ENCODE results near the gene BSN. TPM values are rescaled to one million over a fixed set of nuclear protein-coding genes. Genes with fewer than 3 reads are reported as not detected.
A peak's percentile ranks its signal among the peaks of the same experiment; 100 is the strongest.
"Not testable (repeated sequence)": the region's sequence is repeated elsewhere in the genome, so short reads cannot be mapped to it uniquely, and the experiment has no call there.

BSN gene
- total and polyA plus RNA-seq, 2 experiments from 2014 or later = under 0.01 to 0.03 TPM

DNA sequence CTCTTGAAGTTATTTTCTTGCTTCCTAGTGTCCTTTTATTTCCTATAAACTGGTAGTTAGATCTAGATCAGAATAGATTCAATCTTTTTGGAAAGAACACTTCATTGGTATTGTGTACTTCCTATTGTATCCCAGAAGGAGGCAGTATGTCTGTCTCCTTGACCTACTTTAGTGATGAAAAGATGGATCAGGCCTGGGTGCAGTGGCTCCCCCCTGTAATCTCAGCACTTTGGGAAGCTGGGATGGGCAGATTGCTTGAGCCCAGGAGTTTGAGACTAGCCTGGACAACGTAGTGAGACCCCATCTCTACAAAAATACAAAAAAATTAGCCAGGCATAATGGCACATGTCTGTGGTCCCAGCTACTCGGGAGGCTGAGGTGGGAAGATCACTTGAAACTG is 12.0 kb downstream of the BSN start:
- Histone ChIP-seq H3K4me1 (ENCODE audit: insufficient read depth) (no peaks in the 10 kb centered on the region), H3F3A (ENCODE audit: insufficient read depth) (no peaks in the 10 kb centered on the region), H3K27ac (no peak overlapping the region), H3K36me3 (ENCODE audit: low read depth) (no peaks in the 10 kb centered on the region), H3K9me3 (ENCODE audit: low read depth) (no peaks in the 10 kb centered on the region), H3K4me3 (no peak overlapping the region), H3K27me3 (replicated peaks; ENCODE audit: insufficient read depth) (peaks cover 19% of the 10 kb centered on the region), H2AFZ (no peak overlapping the region), H3K79me2 (ENCODE audit: insufficient read depth) (no peaks in the 10 kb centered on the region), H3K9ac (no peak overlapping the region), H3K4me2 (ENCODE audit: unreplicated experiment) (no peak overlapping the region), H3K9me2 (ENCODE audit: insufficient read depth) (no peaks in the 10 kb centered on the region), H4K20me1 (ENCODE audit: insufficient read depth) (no peaks in the 10 kb centered on the region)
- TF ChIP-seq EZH2 (IDR thresholded peaks at IDR 0.05; ENCODE audit: insufficient read depth, poor library complexity, severe bottlenecking) = no peak
- no peak for TF ChIP-seq EZH2phosphoT487 (IDR thresholded peaks at IDR 0.05; ENCODE audit: insufficient read depth, low read depth)
- in situ Hi-C loops (cut with MboI) = no loop called here
- WGBS, 2 experiments (ENCODE audit: low coverage in 1 of 2, low lambda C conversion rate in 2 of 2, missing lambda C conversion rate in 2 of 2) = 42 to 44% methylated on average over 2 of the region's 2 CpGs
- DNase-seq = peak; percentile 39

DNA sequence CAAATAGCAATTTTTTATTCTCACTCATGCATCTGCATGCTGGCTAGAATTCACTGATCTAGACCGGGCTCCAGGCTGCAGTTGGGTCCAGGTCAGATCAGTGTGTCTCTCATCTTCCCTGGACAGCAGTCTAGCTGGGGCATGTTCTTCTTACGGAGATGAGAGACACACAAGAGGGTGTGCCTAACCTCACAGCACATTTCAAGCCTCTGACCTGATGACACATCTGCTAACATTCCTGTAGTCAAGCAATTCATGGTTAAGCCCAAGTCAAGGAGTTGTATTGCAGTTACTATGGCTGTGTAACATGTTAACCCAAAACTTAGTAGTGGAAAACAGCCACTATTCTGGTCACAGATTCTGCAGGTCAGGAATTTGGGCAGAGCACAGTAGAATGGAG is 13.1 kb downstream of the BSN start:
- no peaks in the 10 kb centered on the region for H3K36me3 ChIP-seq (ENCODE audit: low read depth)
- H3K9me2 ChIP-seq (ENCODE audit: insufficient read depth) = no peaks in the 10 kb centered on the region
- H3K4me2 ChIP-seq (ENCODE audit: unreplicated experiment) = no peak overlapping the region
- H3K9me3 ChIP-seq (ENCODE audit: low read depth) = no peaks in the 10 kb centered on the region
- H3K27ac ChIP-seq = no peak overlapping the region
- no peaks in the 10 kb centered on the region for H3K4me1 ChIP-seq (ENCODE audit: insufficient read depth)
- peak; percentile 7 for DNase-seq
- no peak overlapping the region for H2AFZ ChIP-seq
- H3K4me3 ChIP-seq = no peak overlapping the region
- in situ Hi-C loops (cut with MboI) = no loop called here
- no peaks in the 10 kb centered on the region for H3K79me2 ChIP-seq (ENCODE audit: insufficient read depth)
- H4K20me1 ChIP-seq (ENCODE audit: insufficient read depth) = no peaks in the 10 kb centered on the region
- H3K27me3 ChIP-seq (replicated peaks; ENCODE audit: insufficient read depth) = peaks cover 10% of the 10 kb centered on the region
- no peak overlapping the region for H3K9ac ChIP-seq
- TF ChIP-seq EZH2phosphoT487 (IDR thresholded peaks at IDR 0.05; ENCODE audit: insufficient read depth, low read depth) (no peak), EZH2 (IDR thresholded peaks at IDR 0.05; ENCODE audit: insufficient read depth, poor library complexity, severe bottlenecking) (no peak)
- H3F3A ChIP-seq (ENCODE audit: insufficient read depth) = no peaks in the 10 kb centered on the region
- 20 to 30% methylated on average over 2 of the region's 2 CpGs for WGBS, 2 experiments (ENCODE audit: low coverage in 1 of 2, low lambda C conversion rate in 2 of 2, missing lambda C conversion rate in 2 of 2)

DNA sequence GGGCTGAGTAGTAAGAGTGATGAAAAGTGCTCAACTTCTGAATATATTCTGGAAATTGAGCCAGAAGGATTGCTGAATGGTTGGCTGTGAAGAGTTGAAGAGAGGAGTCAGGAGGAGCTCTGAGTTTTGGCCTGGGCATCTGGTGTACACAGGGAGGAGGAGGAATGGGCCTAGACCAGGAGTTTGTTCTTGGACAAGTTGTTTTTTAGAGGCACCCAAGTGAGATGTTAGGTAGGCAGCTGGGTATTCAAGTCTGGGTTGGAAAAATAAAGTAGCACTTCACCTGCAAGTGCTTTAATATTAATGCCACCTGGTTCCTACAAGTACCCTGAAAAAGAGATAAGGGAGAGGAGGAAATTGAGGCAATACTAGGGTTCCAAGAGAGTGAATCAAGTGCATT is 14.7 kb downstream of the BSN start:
- H3K9me2 ChIP-seq (ENCODE audit: insufficient read depth) = no peaks in the 10 kb centered on the region
- in situ Hi-C loops (cut with MboI) = no loop called here
- H3K79me2 ChIP-seq (ENCODE audit: insufficient read depth) = no peaks in the 10 kb centered on the region
- H3K9ac ChIP-seq = no peak overlapping the region
- H3K27me3 ChIP-seq (replicated peaks; ENCODE audit: insufficient read depth) = no peaks in the 10 kb centered on the region; the same call in 1 of the 2 replicates
- no peak overlapping the region for H2AFZ ChIP-seq
- no peaks in the 10 kb centered on the region for H3K9me3 ChIP-seq (ENCODE audit: low read depth)
- H3K27ac ChIP-seq = no peak overlapping the region
- H4K20me1 ChIP-seq (ENCODE audit: insufficient read depth) = no peaks in the 10 kb centered on the region
- H3F3A ChIP-seq (ENCODE audit: insufficient read depth) = no peaks in the 10 kb centered on the region
- H3K4me3 ChIP-seq = no peak overlapping the region
- no peak for DNase-seq
- H3K4me2 ChIP-seq (ENCODE audit: unreplicated experiment) = no peak overlapping the region
- TF ChIP-seq EZH2 (IDR thresholded peaks at IDR 0.05; ENCODE audit: insufficient read depth, poor library complexity, severe bottlenecking) = no peak
- no peaks in the 10 kb centered on the region for H3K36me3 ChIP-seq (ENCODE audit: low read depth)
- no peaks in the 10 kb centered on the region for H3K4me1 ChIP-seq (ENCODE audit: insufficient read depth)

DNA sequence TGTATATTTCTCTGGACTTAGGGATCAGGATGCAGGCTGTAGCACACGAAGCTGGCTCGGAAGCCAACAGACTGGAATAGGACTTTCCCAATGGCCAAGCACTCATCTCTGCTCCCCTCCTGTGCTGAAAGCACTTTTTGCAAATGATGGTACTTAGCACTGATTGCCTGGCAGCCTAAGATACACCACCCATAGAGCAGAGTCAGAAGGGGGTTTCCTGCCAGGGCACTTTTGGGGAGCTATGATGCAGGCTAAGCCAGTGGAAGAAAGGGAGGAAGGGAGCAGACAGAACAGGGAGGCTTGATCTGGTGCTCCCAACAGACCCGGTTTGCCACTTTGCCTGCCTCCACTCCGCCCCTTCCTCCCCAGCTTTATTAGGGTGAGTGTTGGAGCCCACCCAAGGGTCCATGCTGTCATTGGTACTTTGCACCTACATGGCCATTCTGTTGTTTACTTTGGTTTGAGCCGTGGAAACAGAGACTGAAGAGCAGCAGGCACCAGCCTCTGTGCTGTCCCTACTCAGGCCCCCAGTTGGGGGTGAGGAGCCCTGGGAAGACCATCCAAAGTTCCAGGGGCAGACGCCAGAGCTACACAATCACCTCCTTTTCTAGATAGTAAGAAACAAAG is 15.9 kb downstream of the BSN start:
- H3K9me2 ChIP-seq (ENCODE audit: insufficient read depth) = no peaks in the 10 kb centered on the region
- H3K79me2 ChIP-seq (ENCODE audit: insufficient read depth) = no peaks in the 10 kb centered on the region
- no peaks in the 10 kb centered on the region for H3K36me3 ChIP-seq (ENCODE audit: low read depth)
- TF ChIP-seq EZH2phosphoT487 (IDR thresholded peaks at IDR 0.05; ENCODE audit: insufficient read depth, low read depth) (no peak), EZH2 (IDR thresholded peaks at IDR 0.05; ENCODE audit: insufficient read depth, poor library complexity, severe bottlenecking) (no peak)
- H3K4me1 ChIP-seq (ENCODE audit: insufficient read depth) = no peaks in the 10 kb centered on the region
- no peaks in the 10 kb centered on the region; the same call in 1 of the 2 replicates for H3K27me3 ChIP-seq (replicated peaks; ENCODE audit: insufficient read depth)
- H3K9me3 ChIP-seq (ENCODE audit: low read depth) = no peaks in the 10 kb centered on the region
- no peak overlapping the region for H3K9ac ChIP-seq
- no peak overlapping the region for H2AFZ ChIP-seq
- WGBS, 2 experiments (ENCODE audit: low coverage in 1 of 2, low lambda C conversion rate in 2 of 2, missing lambda C conversion rate in 2 of 2) = 33 to 44% methylated on average over 6 of the region's 6 CpGs
- H3K4me2 ChIP-seq (ENCODE audit: unreplicated experiment) = no peak overlapping the region
- H3K4me3 ChIP-seq = no peak overlapping the region
- no peaks in the 10 kb centered on the region for H3F3A ChIP-seq (ENCODE audit: insufficient read depth)
- in situ Hi-C loops (cut with MboI) = no loop called here
- no peak overlapping the region for H3K27ac ChIP-seq
- no peak for DNase-seq
- H4K20me1 ChIP-seq (ENCODE audit: insufficient read depth) = no peaks in the 10 kb centered on the region

DNA sequence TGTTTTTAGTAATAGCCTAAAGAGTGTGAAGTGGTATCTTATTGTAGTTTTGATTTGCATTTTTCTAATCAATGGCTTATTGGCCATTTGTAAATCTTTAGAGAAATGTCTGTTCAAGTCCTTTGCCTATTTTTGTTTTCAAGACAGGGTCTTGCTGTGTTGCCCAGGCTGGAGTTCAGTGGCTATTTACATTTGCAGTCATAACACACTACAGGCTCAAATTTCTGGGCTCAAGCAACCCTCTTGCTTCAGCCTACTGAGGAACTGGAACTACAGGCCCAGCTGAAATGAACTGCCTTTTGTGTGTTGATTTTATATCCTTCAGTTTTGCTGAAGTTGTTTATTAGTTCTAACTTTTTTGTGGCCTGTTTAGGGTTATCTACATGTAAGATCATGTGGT is 27.9 kb downstream of the BSN start:
- no peaks in the 10 kb centered on the region for H3K36me3 ChIP-seq (ENCODE audit: low read depth)
- H3K79me2 ChIP-seq (ENCODE audit: insufficient read depth) = no peaks in the 10 kb centered on the region
- H3K4me1 ChIP-seq (ENCODE audit: insufficient read depth) = no peaks in the 10 kb centered on the region
- no peaks in the 10 kb centered on the region for H3K27me3 ChIP-seq (replicated peaks; ENCODE audit: insufficient read depth)
- H3K4me2 ChIP-seq (ENCODE audit: unreplicated experiment) = no peak overlapping the region
- TF ChIP-seq EZH2 (IDR thresholded peaks at IDR 0.05; ENCODE audit: insufficient read depth, poor library complexity, severe bottlenecking) = no peak
- TF ChIP-seq EZH2phosphoT487 (IDR thresholded peaks at IDR 0.05; ENCODE audit: insufficient read depth, low read depth) = no peak
- no peaks in the 10 kb centered on the region for H4K20me1 ChIP-seq (ENCODE audit: insufficient read depth)
- no peak overlapping the region for H2AFZ ChIP-seq
- no peak overlapping the region for H3K27ac ChIP-seq
- H3K4me3 ChIP-seq = no peak overlapping the region
- H3K9me3 ChIP-seq (ENCODE audit: low read depth) = no peaks in the 10 kb centered on the region
- H3F3A ChIP-seq (ENCODE audit: insufficient read depth) = no peaks in the 10 kb centered on the region
- in situ Hi-C loops (cut with MboI) = no loop called here
- no peak for DNase-seq
- H3K9me2 ChIP-seq (ENCODE audit: insufficient read depth) = no peaks in the 10 kb centered on the region
- no peak overlapping the region for H3K9ac ChIP-seq

DNA sequence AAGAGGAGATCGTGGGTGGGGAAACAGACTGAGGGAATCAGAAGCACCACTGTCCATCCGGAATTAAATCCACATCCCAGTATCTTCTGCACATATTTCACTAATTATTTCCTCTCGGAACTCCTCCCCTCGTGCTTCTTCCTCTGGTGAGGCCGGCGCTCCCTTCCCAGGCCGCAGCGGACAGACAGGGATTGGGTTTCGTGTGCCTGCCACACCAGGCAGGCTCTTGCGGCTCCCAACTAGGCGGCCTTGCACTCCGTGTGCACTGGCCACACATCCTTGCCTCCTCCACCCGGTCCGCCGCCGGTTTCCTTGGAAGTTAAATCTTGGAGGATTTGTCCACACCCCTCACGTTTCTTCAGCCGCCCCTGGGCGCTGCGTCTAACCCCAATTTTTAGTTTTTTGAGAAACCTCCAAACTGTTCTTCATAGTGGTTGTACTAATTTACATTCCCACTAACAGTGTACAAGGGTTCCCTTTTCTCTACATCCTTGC is 31.0 kb downstream of the BSN start:
- H3F3A ChIP-seq (ENCODE audit: insufficient read depth); H3K36me3 ChIP-seq (ENCODE audit: low read depth); H3K27me3 ChIP-seq (replicated peaks; ENCODE audit: insufficient read depth); H3K27ac ChIP-seq; H3K4me2 ChIP-seq (ENCODE audit: unreplicated experiment); in situ Hi-C loops (cut with MboI); H3K9me2 ChIP-seq (ENCODE audit: insufficient read depth); DNase-seq; H3K79me2 ChIP-seq (ENCODE audit: insufficient read depth); H2AFZ ChIP-seq; H3K4me3 ChIP-seq; H3K4me1 ChIP-seq (ENCODE audit: insufficient read depth); H3K9me3 ChIP-seq (ENCODE audit: low read depth); H3K9ac ChIP-seq; H4K20me1 ChIP-seq (ENCODE audit: insufficient read depth): not testable (repeated sequence)
- WGBS, 2 experiments (ENCODE audit: low coverage in 1 of 2, low lambda C conversion rate in 2 of 2, missing lambda C conversion rate in 2 of 2) = 66 to 67% methylated on average over 19 to 20 of the region's 20 CpGs
